PC-9 (cell line): Measurements from ENCODE around the gene ZPBP2. TPM values are rescaled to one million over a fixed set of nuclear protein-coding genes. Genes with fewer than 3 reads are reported as not detected.
"Not testable (repeated sequence)": the region's sequence is repeated elsewhere in the genome, so short reads cannot be mapped to it uniquely, and the experiment has no call there.

Experiments
- BruUV-seq: library from RNA; stranded (reverse); fragments of 400-500 nt; replicated peaks from 2 replicates; lab custom pipeline; 2021; lab: Mats Ljungman, UMichigan
- CTCF ChIA-PET: fragments of 300-600 bp; sonication (Branson Sonifier 250); formaldehyde crosslinking; loops from one replicate; lab custom pipeline; 2022; ENCODE audit warnings: antibody characterized with exemption; lab: Charles Lee
- POLR2A ChIA-PET: fragments of 300-600 bp; sonication (Branson Sonifier 250); formaldehyde crosslinking; loops from one replicate; lab custom pipeline; 2022; ENCODE audit warnings: antibody characterized with exemption; ENCODE audit not compliant: unreplicated experiment; lab: Charles Lee
- DNase-seq, 2 experiments: peaks; one replicate each; pipeline versions ENCODE4 v3.0.0 to v3.0.0-alpha.2; 2015 to 2022; ENCODE audit warnings: mixed read lengths in 1 of 2
- H2AFZ ChIP-seq: fragments of 200-600 bp; sonication (generic); 2 replicates; pipeline ENCODE4 v1.8.1; 2017; ENCODE audit warnings: antibody characterized with exemption
- H3F3A ChIP-seq: fragments of 200-600 bp; sonication (generic); 2 replicates; pipeline ENCODE4 v1.8.1; 2017; ENCODE audit warnings: antibody characterized with exemption, mild to moderate bottlenecking, low read depth; ENCODE audit not compliant: insufficient read depth
- H3K27ac ChIP-seq: fragments of 200-600 bp; sonication (generic); 2 replicates; pipeline ENCODE4 v1.6.1; 2016; ENCODE audit warnings: mixed run types
- H3K27me3 ChIP-seq: fragments of 200-600 bp; sonication (generic); 2 replicates; pipeline ENCODE4 v1.6.1; 2016; ENCODE audit warnings: low read depth, mixed run types; ENCODE audit not compliant: insufficient read depth
- H3K36me3 ChIP-seq: fragments of 200-600 bp; sonication (generic); 2 replicates; pipeline ENCODE4 v1.6.1; 2016; ENCODE audit warnings: low read depth, mixed run types
- H3K4me1 ChIP-seq: fragments of 200-600 bp; sonication (generic); replicated peaks from 2 replicates; pipeline ENCODE4 v1.6.1; 2016; ENCODE audit warnings: mixed run types; ENCODE audit not compliant: insufficient read depth
- H3K4me2 ChIP-seq: fragments of 200-600 bp; sonication (generic); 2 replicates; pipeline ENCODE4 v1.6.1; 2017; ENCODE audit warnings: mixed run types
- H3K4me3 ChIP-seq: fragments of 200-600 bp; sonication (generic); 2 replicates; pipeline ENCODE4 v1.6.1; 2016; ENCODE audit warnings: mixed run types
- H3K79me2 ChIP-seq: fragments of 200-600 bp; sonication (generic); 2 replicates; pipeline ENCODE4 v1.6.1; 2017; ENCODE audit warnings: low read depth, mixed run types
- H3K9me2 ChIP-seq: fragments of 200-600 bp; sonication (generic); 2 replicates; pipeline ENCODE4 v1.8.1; 2017; ENCODE audit warnings: mild to moderate bottlenecking; ENCODE audit not compliant: insufficient read depth
- H3K9me3 ChIP-seq: fragments of 200-600 bp; sonication (generic); 2 replicates; pipeline ENCODE4 v1.8.1; 2016; ENCODE audit warnings: low read depth; ENCODE audit not compliant: insufficient read depth
- H4K20me1 ChIP-seq: fragments of 200-600 bp; sonication (generic); 2 replicates; pipeline ENCODE4 v1.8.1; 2017; ENCODE audit not compliant: insufficient read depth
- EZH2 ChIP-seq: fragments of 200-600 bp; sonication (generic); IDR thresholded peaks from 2 replicates; pipeline ENCODE4 v1.8.0; 2017; ENCODE audit warnings: antibody characterized with exemption, low read depth
- intact Hi-C: fragments of 100-400 bp; cut with micrococcal nuclease; formaldehyde crosslinking; loops from one replicate; pipeline ENCODE4 v1.10.0; 2022; ENCODE audit not compliant: unreplicated experiment
- total RNA-seq: library from RNA; stranded (reverse); gene quantifications from 2 replicates; pipeline ENCODE4 v1.2.3, GENCODE V29; 2021
- TF ChIP-seq, protein P1 (sequence below): fragments of 200-600 bp; sonication (generic); conservative IDR thresholded peaks from 2 replicates; pipeline ENCODE4 v1.6.1; 2017; ENCODE audit warnings: mixed run types, antibody characterized with exemption, mild to moderate bottlenecking, moderate library complexity

ZPBP2 gene
- total RNA-seq, 1 experiment from 2014 or later, result not detected

DNA sequence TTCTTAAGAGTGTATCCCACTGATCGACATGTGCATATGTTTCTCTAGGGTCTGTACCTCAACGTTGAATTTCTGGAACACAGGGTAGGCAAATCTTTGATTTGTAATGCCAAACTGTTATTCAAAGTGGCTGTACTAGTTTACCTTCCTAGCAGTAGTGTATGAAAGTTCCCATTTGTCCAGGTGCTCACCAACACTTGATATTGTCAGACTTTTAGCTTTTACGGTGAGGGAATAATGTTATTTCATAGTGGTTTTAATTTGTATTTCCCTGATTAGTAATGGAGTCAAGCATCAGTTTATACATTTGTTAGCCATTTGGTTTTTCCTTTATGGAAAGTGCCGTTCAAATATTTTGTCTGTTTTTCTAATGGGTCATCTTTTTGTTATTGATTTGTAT is 30.1 kb downstream of the ZPBP2 start:
- DNase-seq, result no peak
- intact Hi-C loops, result no loop called here
- Histone ChIP-seq H3K27ac (no peak overlapping the region), H3K79me2 (no peaks in the 10 kb centered on the region), H3K27me3 (no peaks in the 10 kb centered on the region), H3K9me3 (no peaks in the 10 kb centered on the region), H3K36me3 (no peaks in the 10 kb centered on the region), H2AFZ (no peak overlapping the region), H3K4me1 (peaks cover 11% of the 10 kb centered on the region), H3K9me2 (no peaks in the 10 kb centered on the region), H3K4me3 (no peak overlapping the region), H4K20me1 (no peaks in the 10 kb centered on the region), H3K4me2 (no peak overlapping the region), H3F3A (peaks cover 9% of the 10 kb centered on the region; the same call in 1 of the 2 replicates)
- no TSS peak for BruUV-seq
- CTCF ChIA-PET, result no interaction called here
- POLR2A ChIA-PET, result no interaction called here
- no peak for TF ChIP-seq EZH2
- TF ChIP-seq, protein P1, sequence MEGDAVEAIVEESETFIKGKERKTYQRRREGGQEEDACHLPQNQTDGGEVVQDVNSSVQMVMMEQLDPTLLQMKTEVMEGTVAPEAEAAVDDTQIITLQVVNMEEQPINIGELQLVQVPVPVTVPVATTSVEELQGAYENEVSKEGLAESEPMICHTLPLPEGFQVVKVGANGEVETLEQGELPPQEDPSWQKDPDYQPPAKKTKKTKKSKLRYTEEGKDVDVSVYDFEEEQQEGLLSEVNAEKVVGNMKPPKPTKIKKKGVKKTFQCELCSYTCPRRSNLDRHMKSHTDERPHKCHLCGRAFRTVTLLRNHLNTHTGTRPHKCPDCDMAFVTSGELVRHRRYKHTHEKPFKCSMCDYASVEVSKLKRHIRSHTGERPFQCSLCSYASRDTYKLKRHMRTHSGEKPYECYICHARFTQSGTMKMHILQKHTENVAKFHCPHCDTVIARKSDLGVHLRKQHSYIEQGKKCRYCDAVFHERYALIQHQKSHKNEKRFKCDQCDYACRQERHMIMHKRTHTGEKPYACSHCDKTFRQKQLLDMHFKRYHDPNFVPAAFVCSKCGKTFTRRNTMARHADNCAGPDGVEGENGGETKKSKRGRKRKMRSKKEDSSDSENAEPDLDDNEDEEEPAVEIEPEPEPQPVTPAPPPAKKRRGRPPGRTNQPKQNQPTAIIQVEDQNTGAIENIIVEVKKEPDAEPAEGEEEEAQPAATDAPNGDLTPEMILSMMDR, result no peak

DNA sequence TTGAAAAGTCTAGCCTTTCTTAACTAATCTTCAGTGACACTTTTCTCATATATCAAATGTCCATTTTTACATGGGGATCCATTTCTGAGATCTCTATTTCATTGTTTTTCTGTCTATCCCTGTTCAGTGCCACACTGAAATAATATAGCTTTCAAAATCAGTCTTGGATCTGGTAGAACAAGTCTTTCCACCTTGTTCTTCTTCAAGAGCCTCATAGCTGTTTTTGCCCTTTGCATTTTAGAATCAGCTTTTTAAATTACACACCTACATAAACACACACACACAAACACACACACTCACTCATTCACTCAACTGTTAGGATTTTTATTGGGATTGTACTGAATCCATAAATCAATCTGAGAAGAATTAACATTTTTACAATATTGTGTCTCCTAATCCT is 31.2 kb downstream of the ZPBP2 start:
- Histone ChIP-seq H3K27ac (no peak overlapping the region), H3K4me2 (peak overlapping the region; percentile 29; the same call in 1 of the 2 replicates), H3K9me2 (no peaks in the 10 kb centered on the region), H2AFZ (no peak overlapping the region), H3K79me2 (no peaks in the 10 kb centered on the region), H4K20me1 (no peaks in the 10 kb centered on the region), H3K9me3 (no peaks in the 10 kb centered on the region), H3F3A (peaks cover 9% of the 10 kb centered on the region; the same call in 1 of the 2 replicates), H3K4me1 (peaks cover 11% of the 10 kb centered on the region), H3K36me3 (no peaks in the 10 kb centered on the region), H3K4me3 (no peak overlapping the region), H3K27me3 (no peaks in the 10 kb centered on the region)
- BruUV-seq, result no TSS peak
- CTCF ChIA-PET, result interaction anchor here (0.5 to 1.1 kb wide), 2 partner anchors 45 to 278 kb away, joined by 3 read pairs; no protein-coding TSS in a partner anchor
- intact Hi-C loops, result no loop called here
- TF ChIP-seq EZH2, result no peak
- TF ChIP-seq, protein P1, result no peak
- POLR2A ChIA-PET, result interaction anchor here (0.5 to 0.7 kb wide), 3 partner anchors 10 to 448 kb away, joined by 3 to 4 read pairs (median 4); partner anchors contain the start of gene MED1
- DNase-seq, result no peak

DNA sequence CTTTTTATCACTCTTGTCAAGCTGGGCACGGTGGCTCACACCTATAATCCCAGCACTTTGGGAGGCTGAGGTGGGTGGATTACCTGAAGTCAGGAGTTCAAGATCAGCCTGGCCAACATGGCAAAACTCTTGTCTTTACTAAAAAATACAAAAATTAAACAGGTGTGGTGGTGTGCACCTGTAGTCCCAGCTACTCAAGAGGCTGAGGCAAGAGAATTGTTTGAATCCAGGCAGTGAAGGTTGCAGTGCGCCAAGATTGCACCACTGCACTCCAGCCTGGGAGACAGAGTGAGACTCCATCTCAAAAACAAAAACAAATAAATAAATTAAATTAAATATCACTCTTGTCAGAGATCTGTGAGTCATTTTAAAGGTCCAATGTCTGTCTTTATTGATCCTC is 34.0 kb downstream of the ZPBP2 start:
- H3K36me3 ChIP-seq, H3K4me2 ChIP-seq, H3K27ac ChIP-seq, CTCF ChIA-PET, H3K79me2 ChIP-seq, intact Hi-C loops, POLR2A ChIA-PET, H4K20me1 ChIP-seq, DNase-seq, H3K4me3 ChIP-seq, H3K27me3 ChIP-seq, H2AFZ ChIP-seq, H3K9me2 ChIP-seq, H3F3A ChIP-seq, H3K9me3 ChIP-seq, BruUV-seq: not testable (repeated sequence)
- peaks cover 11% of the 10 kb centered on the region for H3K4me1 ChIP-seq
